NCI-H446 (cell line): Measurements from ENCODE around the gene DNAJC17.
A peak's percentile ranks its signal among the peaks of the same experiment; 100 is the strongest.

Source experiments
- DNase-seq, 2 experiments: peaks; one replicate each; lab custom pipeline; 2025; lab: John Stamatoyannopoulos, UW

Gene DNAJC17, protein sequence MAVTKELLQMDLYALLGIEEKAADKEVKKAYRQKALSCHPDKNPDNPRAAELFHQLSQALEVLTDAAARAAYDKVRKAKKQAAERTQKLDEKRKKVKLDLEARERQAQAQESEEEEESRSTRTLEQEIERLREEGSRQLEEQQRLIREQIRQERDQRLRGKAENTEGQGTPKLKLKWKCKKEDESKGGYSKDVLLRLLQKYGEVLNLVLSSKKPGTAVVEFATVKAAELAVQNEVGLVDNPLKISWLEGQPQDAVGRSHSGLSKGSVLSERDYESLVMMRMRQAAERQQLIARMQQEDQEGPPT

DNA sequence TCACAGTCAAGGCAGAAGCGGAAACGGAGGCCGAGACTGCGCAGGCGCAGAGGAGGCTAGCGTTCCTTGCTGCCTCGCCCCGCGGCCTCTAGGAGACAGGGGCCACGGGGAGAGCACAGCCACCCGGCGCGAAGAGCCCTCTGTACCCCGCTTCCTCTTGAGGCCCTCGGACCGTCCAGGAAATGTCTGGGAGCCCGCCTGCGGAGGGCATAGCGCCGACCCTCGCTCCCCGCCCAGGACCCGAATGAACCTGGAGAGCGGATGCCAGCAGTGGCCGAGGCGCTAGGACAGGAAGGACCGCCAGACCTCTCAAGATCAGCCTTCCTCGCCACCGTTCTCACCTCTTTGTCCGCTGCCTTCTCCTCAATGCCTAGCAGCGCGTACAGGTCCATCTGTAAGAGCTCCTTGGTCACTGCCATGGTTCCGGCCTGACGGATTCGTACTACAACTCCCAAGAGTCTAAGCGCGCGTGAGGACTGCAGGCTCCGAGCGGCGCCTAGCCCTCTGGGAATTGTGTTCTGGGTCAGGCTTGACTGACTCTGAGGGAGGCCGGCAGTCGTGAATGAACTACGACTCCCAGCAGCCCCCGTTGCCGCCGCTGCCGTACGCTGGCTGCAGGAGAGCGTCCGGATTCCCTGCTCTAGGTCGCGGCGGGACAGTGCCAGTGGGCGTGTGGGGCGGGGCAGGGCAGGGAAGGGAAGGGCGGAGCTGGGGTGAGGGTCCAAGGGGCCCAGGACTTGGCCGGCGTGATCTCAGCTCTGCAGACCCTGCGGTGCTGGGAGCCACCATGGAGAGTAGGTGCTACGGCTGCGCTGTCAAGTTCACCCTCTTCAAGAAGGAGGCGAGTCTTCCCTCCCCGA, at the start of gene DNAJC17, which contains the start of gene ZFYVE19:
TSS of gene DNAJC17 (minus strand) at position 446 of the 860 bp plus-strand sequence. CDS start at position 419, 27 bp downstream.
TSS of gene ZFYVE19 (plus strand) at position 62 of the 860 bp plus-strand sequence. CDS start at position 563, 501 bp downstream.
- peak; percentile 93 to 97 for DNase-seq

GRCh38 chr15:40856746-40857145, 49.5 kb upstream of the DNAJC17 start:
- no peak for DNase-seq

- no peak for DNase-seq
These were observed 48.5 kb upstream of the DNAJC17 start for GRCh38 chr15:40855706-40856234.

GRCh38 chr15:40854161-40854560, 46.9 kb upstream of the DNAJC17 start:
- DNase-seq: no peak

GRCh38 chr15:40853241-40853890, 46.1 kb upstream of the DNAJC17 start:
- no peak for DNase-seq

DNA sequence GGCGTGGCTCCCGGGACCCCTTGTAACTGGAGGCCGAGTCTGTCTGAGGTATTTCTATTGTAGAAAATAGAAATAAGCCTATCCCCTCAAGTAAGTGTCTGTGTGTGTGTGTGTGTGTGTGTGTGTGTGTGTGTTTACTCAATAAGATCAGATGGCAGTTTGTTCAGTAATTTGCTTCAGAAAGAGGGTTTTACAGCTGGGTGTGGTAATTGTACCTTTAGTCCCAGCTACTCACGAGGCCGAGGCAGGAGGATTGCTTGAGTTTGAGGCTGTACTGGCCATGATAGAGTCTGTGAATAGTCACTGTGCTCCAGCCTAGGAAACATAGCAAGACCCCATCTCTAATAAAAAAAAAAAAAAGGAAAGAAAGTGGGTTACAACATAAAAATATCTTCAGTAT, 45.3 kb upstream of the DNAJC17 start:
- DNase-seq: no peak

DNA sequence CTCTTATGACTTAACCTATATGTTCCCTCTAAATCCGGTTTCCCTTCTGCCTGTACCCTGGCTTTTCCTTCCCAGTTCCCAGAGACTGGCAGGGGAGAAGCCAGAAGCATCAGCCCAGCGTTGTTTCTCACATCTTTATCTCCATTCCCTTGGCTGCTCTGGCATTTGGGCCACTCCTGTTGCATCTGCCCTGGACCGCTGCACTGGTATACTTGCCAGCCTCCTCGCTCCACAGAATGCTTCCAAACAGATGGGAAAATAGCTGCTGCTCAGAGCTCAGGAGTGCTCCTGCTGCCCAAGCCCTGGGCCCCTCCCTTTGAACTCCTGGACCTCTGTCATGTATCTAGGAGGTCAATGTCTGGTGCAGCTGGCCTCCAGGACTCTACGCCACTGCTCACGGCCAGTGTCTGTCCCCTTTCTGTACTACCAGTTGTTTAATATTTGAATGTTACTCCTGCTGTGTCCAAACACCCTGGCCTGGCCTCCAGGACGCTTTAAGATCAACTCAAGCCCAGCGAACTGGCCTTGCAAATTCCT, 43.4 kb upstream of the DNAJC17 start:
- no peak for DNase-seq

- no peak for DNase-seq
These were observed 40.1 kb upstream of the DNAJC17 start for GRCh38 chr15:40847223-40847961.

- DNase-seq: no peak
These were observed 39.6 kb upstream of the DNAJC17 start for GRCh38 chr15:40846841-40847222.

- DNase-seq: no peak
These were observed 38.4 kb upstream of the DNAJC17 start for GRCh38 chr15:40845511-40846284.

DNA sequence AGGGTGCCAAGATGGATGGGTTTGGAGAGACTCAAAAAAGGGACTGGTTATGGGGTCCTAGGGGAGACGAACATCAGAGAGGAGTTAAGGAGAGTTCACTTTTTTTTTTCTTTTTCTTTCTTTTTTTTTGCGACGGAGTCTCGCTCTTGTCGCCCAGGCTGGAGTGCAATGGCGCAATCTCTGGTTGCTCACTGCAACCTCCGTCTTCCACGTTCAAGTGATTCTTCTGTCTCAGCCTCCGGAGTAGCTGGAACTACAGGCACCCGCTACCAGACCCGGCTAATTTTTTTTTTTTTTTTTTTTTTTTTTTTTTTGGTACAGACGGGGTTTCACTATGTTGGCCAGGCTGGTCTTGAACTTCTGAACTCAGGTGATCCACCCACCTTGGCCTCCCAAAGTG, 37.8 kb upstream of the DNAJC17 start:
- no peak for DNase-seq

GRCh38 chr15:40844696-40845030, 37.4 kb upstream of the DNAJC17 start:
- DNase-seq: no peak

DNA sequence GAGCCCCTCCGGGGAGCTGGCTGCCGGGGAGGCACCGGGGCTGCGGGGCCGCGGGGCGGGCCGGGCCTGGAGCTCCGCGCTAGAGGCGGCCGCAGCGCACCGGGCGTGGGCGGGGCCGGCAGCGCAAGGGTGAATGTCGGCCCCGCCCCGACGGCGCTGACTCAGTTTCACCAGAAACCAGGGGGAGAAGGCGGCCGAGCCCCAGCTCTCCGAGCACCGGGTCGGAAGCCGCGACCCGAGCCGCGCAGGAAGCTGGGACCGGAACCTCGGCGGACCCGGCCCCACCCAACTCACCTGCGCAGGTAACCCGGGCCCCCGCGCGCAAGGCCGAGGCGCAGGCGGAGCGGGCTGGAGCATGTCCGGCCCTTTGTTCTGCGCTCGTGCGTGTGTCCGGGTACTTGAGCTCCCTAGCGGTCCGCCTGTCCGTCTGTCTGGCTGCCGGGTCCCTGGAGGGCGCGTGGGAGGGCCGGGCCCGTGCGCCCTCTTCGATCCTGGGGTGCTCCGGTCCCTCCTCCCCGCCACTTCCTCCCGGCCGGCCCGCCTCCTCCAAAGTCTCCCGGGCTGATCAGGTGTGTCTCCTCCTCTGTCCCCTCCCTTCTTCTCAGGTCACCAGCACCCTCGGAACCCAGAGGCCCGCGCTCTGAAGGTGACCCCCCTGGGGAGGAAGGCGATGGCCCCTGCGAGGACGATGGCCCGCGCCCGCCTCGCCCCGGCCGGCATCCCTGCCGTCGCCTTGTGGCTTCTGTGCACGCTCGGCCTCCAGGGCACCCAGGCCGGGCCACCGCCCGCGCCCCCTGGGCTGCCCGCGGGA, 36.8 kb upstream of the DNAJC17 start, which contains the start of gene SPINT1:
TSS of gene SPINT1 (plus strand) at position 164 of the 811 bp plus-strand sequence. CDS start at position 671, 507 bp downstream.
- no peak for DNase-seq

GRCh38 chr15:40843261-40843884, 36.1 kb upstream of the DNAJC17 start:
- DNase-seq: no peak

DNA sequence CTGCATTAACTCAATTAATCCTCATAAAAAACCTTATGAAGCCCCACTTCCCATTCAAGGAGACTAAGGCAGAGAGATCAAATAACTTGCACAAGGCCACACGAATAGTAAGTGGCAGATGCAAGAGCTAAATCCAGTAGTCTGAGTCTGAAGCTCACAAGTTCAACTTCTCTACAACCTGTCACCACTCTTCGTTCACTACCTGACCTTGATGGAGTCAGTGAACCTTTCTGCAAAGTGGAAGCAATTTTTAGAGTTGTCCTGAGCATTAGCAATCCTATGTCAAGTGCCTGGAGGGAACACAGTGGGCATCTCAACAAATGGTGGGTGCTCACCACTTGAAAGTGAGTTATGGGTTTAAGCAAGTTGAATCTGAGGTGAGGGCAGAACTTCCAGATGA, 34.5 kb upstream of the DNAJC17 start:
- no peak for DNase-seq

DNA sequence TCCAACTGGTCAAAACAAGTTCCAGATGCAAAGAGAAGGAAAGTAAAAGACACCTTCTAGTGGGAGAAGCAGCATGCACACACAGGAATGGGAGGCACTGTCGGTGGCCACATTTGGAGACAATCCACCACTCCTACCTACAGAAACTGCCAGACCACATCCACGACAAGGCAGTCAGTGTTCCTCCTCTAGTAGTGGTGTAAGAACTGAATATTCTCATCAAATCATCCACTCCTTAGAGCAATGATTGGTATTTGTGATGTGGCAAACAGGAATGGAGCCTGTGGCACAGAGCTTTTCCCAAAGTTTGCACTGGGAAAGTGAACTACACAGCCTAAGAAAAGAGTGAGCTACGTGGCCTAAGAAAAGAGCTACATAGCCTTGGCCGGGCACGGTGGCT, 31.5 kb upstream of the DNAJC17 start:
- no peak for DNase-seq

DNA sequence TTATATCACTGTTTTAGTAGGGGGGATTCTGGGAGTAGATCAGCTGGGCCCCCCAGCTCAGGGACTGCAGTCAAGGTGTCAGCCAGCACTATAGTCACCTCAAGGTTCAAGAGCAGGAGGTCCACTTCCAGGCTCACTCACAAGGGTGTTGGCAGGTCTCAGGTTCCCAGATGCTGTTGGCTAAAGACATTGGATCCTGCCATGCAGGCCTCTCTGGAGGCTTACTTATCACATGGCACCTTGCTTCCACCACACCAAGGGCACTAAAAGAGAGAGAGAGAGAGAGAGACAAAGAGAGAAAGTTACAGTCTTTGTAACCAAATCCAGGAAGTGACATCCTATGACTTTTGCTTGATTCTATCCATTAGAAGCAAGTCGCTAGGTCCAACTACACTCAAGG, 28.7 kb upstream of the DNAJC17 start:
- DNase-seq: no peak

DNA sequence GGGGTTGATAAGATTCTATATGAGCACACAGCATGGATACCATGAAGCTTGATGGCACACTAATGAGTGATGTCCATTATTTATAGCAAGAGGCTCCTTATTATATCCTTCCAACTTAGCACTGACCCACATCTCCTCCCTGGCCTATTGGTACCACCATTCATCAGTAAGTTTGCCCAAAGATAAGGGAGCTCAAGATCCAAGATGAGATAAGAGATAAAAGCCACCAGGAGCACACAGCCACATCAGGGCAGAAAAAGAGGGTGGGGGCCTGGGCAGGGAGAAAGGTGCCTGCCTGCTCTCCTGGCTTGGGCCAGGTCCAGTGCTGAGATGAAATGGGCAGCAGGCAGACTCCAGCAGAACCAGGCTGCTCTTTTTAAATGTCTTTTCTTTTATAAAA, 25.6 kb upstream of the DNAJC17 start:
- no peak for DNase-seq

GRCh38 chr15:40831861-40832260, 24.6 kb upstream of the DNAJC17 start:
- no peak for DNase-seq
